MM.1S (cell line): Measurements from ENCODE around the gene CPD.
"Not testable (repeated sequence)": the region's sequence is repeated elsewhere in the genome, so short reads cannot be mapped to it uniquely, and the experiment has no call there.

Experiments
- EZH2 ChIP-seq: fragments of 300-600 bp; sonication (generic); optimal IDR thresholded peaks from 2 replicates; pipeline ENCODE3; 2017; ENCODE audit warnings: low read depth, mild to moderate bottlenecking, antibody characterized with exemption, low read length, mixed read lengths
- EZH2phosphoT487 ChIP-seq: fragments of 300-600 bp; sonication (generic); IDR thresholded peaks from 2 replicates; pipeline ENCODE4 v1.6.1; 2018; ENCODE audit warnings: antibody characterized with exemption, low read length
- TF ChIP-seq, protein P1 (sequence below): fragments of 300-600 bp; sonication (generic); IDR thresholded peaks from 2 replicates; pipeline ENCODE4 v1.5.1; 2016; ENCODE audit warnings: antibody characterized with exemption, low read length, mixed read lengths

DNA sequence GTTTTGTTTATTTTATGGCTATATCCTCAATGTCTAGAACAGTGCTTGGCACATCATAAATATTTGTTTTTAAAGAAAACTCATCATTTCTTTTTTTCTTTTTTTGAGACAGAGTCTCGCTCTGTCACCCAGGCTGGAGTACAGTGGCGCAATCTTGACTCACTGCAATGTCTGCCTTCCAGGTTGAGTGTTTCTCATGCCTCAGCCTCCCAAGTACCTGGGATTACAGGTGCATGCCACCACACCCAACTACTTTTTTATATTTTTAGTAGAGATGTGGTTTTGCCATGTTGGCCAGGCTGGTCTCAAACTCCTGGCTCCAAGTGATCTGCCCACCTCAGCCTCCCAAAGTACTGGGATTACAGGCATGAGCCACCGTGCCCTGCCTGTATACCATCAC is 35.5 kb upstream of the CPD start:
- TF ChIP-seq, protein P1, sequence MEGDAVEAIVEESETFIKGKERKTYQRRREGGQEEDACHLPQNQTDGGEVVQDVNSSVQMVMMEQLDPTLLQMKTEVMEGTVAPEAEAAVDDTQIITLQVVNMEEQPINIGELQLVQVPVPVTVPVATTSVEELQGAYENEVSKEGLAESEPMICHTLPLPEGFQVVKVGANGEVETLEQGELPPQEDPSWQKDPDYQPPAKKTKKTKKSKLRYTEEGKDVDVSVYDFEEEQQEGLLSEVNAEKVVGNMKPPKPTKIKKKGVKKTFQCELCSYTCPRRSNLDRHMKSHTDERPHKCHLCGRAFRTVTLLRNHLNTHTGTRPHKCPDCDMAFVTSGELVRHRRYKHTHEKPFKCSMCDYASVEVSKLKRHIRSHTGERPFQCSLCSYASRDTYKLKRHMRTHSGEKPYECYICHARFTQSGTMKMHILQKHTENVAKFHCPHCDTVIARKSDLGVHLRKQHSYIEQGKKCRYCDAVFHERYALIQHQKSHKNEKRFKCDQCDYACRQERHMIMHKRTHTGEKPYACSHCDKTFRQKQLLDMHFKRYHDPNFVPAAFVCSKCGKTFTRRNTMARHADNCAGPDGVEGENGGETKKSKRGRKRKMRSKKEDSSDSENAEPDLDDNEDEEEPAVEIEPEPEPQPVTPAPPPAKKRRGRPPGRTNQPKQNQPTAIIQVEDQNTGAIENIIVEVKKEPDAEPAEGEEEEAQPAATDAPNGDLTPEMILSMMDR: not testable (repeated sequence)
- not testable (repeated sequence) for TF ChIP-seq EZH2phosphoT487, EZH2
